ENCODE measurements around the gene NRL.
"Not testable (repeated sequence)": the region's sequence is repeated elsewhere in the genome, so short reads cannot be mapped to it uniquely, and the experiment has no call there.

Gene NRL

DNA sequence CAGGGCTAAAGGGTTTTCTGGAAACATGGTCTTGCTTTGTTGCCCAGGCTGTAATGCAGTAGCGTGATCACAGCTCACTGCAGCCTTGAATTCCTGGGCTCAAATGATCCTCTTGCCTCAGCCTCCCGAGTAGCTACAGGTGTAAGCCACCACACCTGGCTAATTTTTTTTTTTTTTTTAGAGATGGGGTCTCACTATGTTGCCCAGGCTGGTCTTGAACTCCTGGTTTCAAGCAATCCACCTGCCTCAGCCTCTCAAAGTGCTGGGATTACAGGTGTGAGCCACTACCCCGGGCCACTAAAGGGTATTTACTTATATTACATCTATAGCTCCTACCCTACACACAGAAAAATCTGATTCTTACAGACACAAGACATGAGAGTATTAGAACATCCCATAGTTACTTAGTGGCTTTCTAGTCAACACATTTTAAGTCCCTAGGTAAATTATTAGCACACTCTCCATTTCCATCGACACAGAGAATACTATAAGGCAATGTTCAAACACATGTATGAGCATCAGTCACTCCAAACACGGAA is 6.3 kb downstream of the NRL start:
- Histone ChIP-seq H2BK15ac (ENCODE audit: low read length) (no peak overlapping the region), H3K36me3 (replicated peaks in 1 of 2; ENCODE audit: control insufficient read depth in 2 of 2, insufficient read depth in 2 of 2, low read length in 2 of 2) (peaks cover 4 to 8% of the 10 kb centered on the region in 2 donors), H3K9ac (ENCODE audit: low read depth, low read length, poor library complexity) (no peak overlapping the region), H3K23ac (ENCODE audit: low read depth, low read length, poor library complexity) (no peak overlapping the region), H3K79me1 (ENCODE audit: low read depth, low read length) (no peaks in the 10 kb centered on the region), H3K4me2 (ENCODE audit: insufficient read depth, low read length, poor library complexity, severe bottlenecking) (no peak overlapping the region), H2BK120ac (ENCODE audit: low read depth, low read length) (no peak overlapping the region), H3K4me3 (ENCODE audit: low read length in 2 of 2) (no peak overlapping the region), H2AK5ac (ENCODE audit: low read depth, low read length) (no peak overlapping the region), H3K18ac (ENCODE audit: low read length) (no peak overlapping the region), H2AFZ (ENCODE audit: low read length) (peak overlapping the region; percentile 71), H3K4me1 (ENCODE audit: control insufficient read depth in 2 of 2, insufficient read depth in 1 of 2, low read depth in 1 of 2, low read length in 2 of 2) (no peaks in the 10 kb centered on the region), H3K4ac (ENCODE audit: low read length) (no peak overlapping the region), H2BK5ac (ENCODE audit: low read length) (no peak overlapping the region), H2BK12ac (ENCODE audit: low read length) (no peak overlapping the region), H4K91ac (ENCODE audit: low read depth, low read length, poor library complexity) (no peak overlapping the region), H3K27me3 (ENCODE audit: control insufficient read depth in 3 of 3, insufficient read depth in 3 of 3, low read depth in 1 of 3, low read length in 3 of 3) (no peaks in the 10 kb centered on the region), H3K14ac (ENCODE audit: low read length) (no peak overlapping the region), H4K8ac (ENCODE audit: low read depth, low read length) (no peak overlapping the region), H3K9me3 (replicated peaks in 1 of 2; ENCODE audit: control insufficient read depth in 2 of 2, insufficient read depth in 1 of 2, low read depth in 1 of 2, low read length in 2 of 2) (peaks cover 0 to 2% of the 10 kb centered on the region in 2 donors), H3K27ac (replicated peaks; ENCODE audit: low read length) (no peak overlapping the region)
- WGBS, 2 donors (ENCODE audit: extremely low coverage in 2 of 2, insufficient read length in 2 of 2, insufficient replicate concordance in 1 of 2): no CpG with 5 or more reads among the region's 5 CpGs
- no peak for DNase-seq (ENCODE audit: low spot score)

GRCh38 chr14:24106672-24107271 is 8.0 kb downstream of the NRL start:
- H3K18ac ChIP-seq (ENCODE audit: low read length): no peak overlapping the region
- no CpG with 5 or more reads among the region's 4 CpGs for WGBS, 2 donors (ENCODE audit: extremely low coverage in 2 of 2, insufficient read length in 2 of 2, insufficient replicate concordance in 1 of 2)
- H2BK120ac ChIP-seq (ENCODE audit: low read depth, low read length): no peak overlapping the region
- DNase-seq (ENCODE audit: low spot score): no peak
- H2AFZ ChIP-seq (ENCODE audit: low read length): no peak overlapping the region
- no peaks in the 10 kb centered on the region for H3K4me1 ChIP-seq (ENCODE audit: control insufficient read depth in 2 of 2, insufficient read depth in 1 of 2, low read depth in 1 of 2, low read length in 2 of 2)
- H3K14ac ChIP-seq (ENCODE audit: low read length): no peak overlapping the region
- no peak overlapping the region for H2BK15ac ChIP-seq (ENCODE audit: low read length)
- no peak overlapping the region for H3K9ac ChIP-seq (ENCODE audit: low read depth, low read length, poor library complexity)
- H3K27me3 ChIP-seq (ENCODE audit: control insufficient read depth in 3 of 3, insufficient read depth in 3 of 3, low read depth in 1 of 3, low read length in 3 of 3): no peaks in the 10 kb centered on the region
- no peak overlapping the region for H3K27ac ChIP-seq (replicated peaks; ENCODE audit: low read length)
- no peak overlapping the region for H3K4me3 ChIP-seq (ENCODE audit: low read length in 2 of 2)
- H3K79me1 ChIP-seq (ENCODE audit: low read depth, low read length): no peaks in the 10 kb centered on the region
- no peak overlapping the region for H4K8ac ChIP-seq (ENCODE audit: low read depth, low read length)
- no peak overlapping the region for H3K23ac ChIP-seq (ENCODE audit: low read depth, low read length, poor library complexity)
- peaks cover 13 to 17% of the 10 kb centered on the region in 2 donors for H3K36me3 ChIP-seq (replicated peaks in 1 of 2; ENCODE audit: control insufficient read depth in 2 of 2, insufficient read depth in 2 of 2, low read length in 2 of 2)
- H3K4me2 ChIP-seq (ENCODE audit: insufficient read depth, low read length, poor library complexity, severe bottlenecking): no peak overlapping the region
- H3K9me3 ChIP-seq (replicated peaks in 1 of 2; ENCODE audit: control insufficient read depth in 2 of 2, insufficient read depth in 1 of 2, low read depth in 1 of 2, low read length in 2 of 2): peaks cover 0 to 2% of the 10 kb centered on the region in 2 donors
- H2BK12ac ChIP-seq (ENCODE audit: low read length): no peak overlapping the region
- no peak overlapping the region for H2AK5ac ChIP-seq (ENCODE audit: low read depth, low read length)
- no peak overlapping the region for H3K4ac ChIP-seq (ENCODE audit: low read length)
- H4K91ac ChIP-seq (ENCODE audit: low read depth, low read length, poor library complexity): no peak overlapping the region
- H2BK5ac ChIP-seq (ENCODE audit: low read length): no peak overlapping the region

DNA sequence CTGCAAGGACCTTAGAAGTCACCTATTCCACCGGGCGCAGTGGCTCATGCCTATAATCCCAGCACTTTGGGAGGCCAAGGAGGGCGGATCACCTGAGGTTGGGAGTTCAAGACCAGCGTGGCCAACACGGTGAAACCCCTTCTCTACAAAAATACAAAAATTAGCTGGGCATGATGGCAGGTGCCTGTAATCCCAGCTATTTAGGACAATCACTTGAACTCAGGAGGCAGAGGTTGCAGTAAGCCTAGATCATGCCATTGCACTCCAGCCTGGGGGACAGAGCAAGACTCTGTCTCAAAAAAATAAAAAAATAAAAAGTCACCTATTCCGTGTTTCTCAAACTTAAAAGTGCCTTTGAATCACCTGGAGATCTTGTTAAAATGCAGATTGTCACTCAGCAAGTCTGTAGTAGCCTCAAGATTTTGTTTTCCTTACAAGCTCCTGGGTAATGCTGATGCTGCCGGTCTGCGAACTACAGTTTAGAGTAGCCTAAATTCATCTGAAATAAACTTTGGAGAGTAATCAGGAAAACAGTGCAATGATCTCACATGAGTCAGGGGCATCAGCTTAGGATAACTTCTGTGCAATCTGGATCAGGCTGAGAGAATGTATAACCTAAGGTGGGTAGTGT is 9.0 kb downstream of the NRL start:
- not testable (repeated sequence) for H3K18ac ChIP-seq (ENCODE audit: low read length); H2AK5ac ChIP-seq (ENCODE audit: low read depth, low read length); H3K27me3 ChIP-seq (ENCODE audit: control insufficient read depth in 3 of 3, insufficient read depth in 3 of 3, low read depth in 1 of 3, low read length in 3 of 3); DNase-seq (ENCODE audit: low spot score); H3K9me3 ChIP-seq (replicated peaks in 1 of 2; ENCODE audit: control insufficient read depth in 2 of 2, insufficient read depth in 1 of 2, low read depth in 1 of 2, low read length in 2 of 2); H3K14ac ChIP-seq (ENCODE audit: low read length); H4K8ac ChIP-seq (ENCODE audit: low read depth, low read length); H3K27ac ChIP-seq (replicated peaks; ENCODE audit: low read length); H3K4me1 ChIP-seq (ENCODE audit: control insufficient read depth in 2 of 2, insufficient read depth in 1 of 2, low read depth in 1 of 2, low read length in 2 of 2); H4K91ac ChIP-seq (ENCODE audit: low read depth, low read length, poor library complexity); H2BK5ac ChIP-seq (ENCODE audit: low read length); H2BK15ac ChIP-seq (ENCODE audit: low read length); H3K79me1 ChIP-seq (ENCODE audit: low read depth, low read length); H2AFZ ChIP-seq (ENCODE audit: low read length); H2BK12ac ChIP-seq (ENCODE audit: low read length); H3K4me2 ChIP-seq (ENCODE audit: insufficient read depth, low read length, poor library complexity, severe bottlenecking); H3K9ac ChIP-seq (ENCODE audit: low read depth, low read length, poor library complexity); H3K4ac ChIP-seq (ENCODE audit: low read length); H2BK120ac ChIP-seq (ENCODE audit: low read depth, low read length); H3K4me3 ChIP-seq (ENCODE audit: low read length in 2 of 2); H3K23ac ChIP-seq (ENCODE audit: low read depth, low read length, poor library complexity)
- peaks cover 13 to 23% of the 10 kb centered on the region in 2 donors for H3K36me3 ChIP-seq (replicated peaks in 1 of 2; ENCODE audit: control insufficient read depth in 2 of 2, insufficient read depth in 2 of 2, low read length in 2 of 2)
- WGBS, 2 donors (ENCODE audit: extremely low coverage in 2 of 2, insufficient read length in 2 of 2, insufficient replicate concordance in 1 of 2): no CpG with 5 or more reads among the region's 8 CpGs

DNA sequence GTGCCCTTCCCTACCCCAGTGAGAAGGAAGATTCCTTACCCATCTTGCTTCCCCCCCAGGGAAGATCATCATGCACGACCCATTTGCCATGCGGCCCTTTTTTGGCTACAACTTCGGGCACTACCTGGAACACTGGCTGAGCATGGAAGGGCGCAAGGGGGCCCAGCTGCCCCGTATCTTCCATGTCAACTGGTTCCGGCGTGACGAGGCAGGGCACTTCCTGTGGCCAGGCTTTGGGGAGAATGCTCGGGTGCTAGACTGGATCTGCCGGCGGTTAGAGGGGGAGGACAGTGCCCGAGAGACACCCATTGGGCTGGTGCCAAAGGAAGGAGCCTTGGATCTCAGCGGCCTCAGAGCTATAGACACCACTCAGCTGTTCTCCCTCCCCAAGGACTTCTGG is 11.3 kb downstream of the NRL start:
- H2AK5ac ChIP-seq (ENCODE audit: low read depth, low read length): no peak overlapping the region
- no peak overlapping the region for H3K4me3 ChIP-seq (ENCODE audit: low read length in 2 of 2)
- H3K9ac ChIP-seq (ENCODE audit: low read depth, low read length, poor library complexity): no peak overlapping the region
- no CpG with 5 or more reads among the region's 13 CpGs for WGBS, 2 donors (ENCODE audit: extremely low coverage in 2 of 2, insufficient read length in 2 of 2, insufficient replicate concordance in 1 of 2)
- H3K9me3 ChIP-seq (replicated peaks in 1 of 2; ENCODE audit: control insufficient read depth in 2 of 2, insufficient read depth in 1 of 2, low read depth in 1 of 2, low read length in 2 of 2): peaks cover 0 to 2% of the 10 kb centered on the region in 2 donors
- H3K14ac ChIP-seq (ENCODE audit: low read length): no peak overlapping the region
- H3K36me3 ChIP-seq (replicated peaks in 1 of 2; ENCODE audit: control insufficient read depth in 2 of 2, insufficient read depth in 2 of 2, low read length in 2 of 2): peaks cover 25 to 42% of the 10 kb centered on the region in 2 donors
- no peaks in the 10 kb centered on the region for H3K79me1 ChIP-seq (ENCODE audit: low read depth, low read length)
- no peak overlapping the region for H3K4me2 ChIP-seq (ENCODE audit: insufficient read depth, low read length, poor library complexity, severe bottlenecking)
- no peak overlapping the region for H4K8ac ChIP-seq (ENCODE audit: low read depth, low read length)
- H3K18ac ChIP-seq (ENCODE audit: low read length): no peak overlapping the region
- H2BK15ac ChIP-seq (ENCODE audit: low read length): no peak overlapping the region
- H4K91ac ChIP-seq (ENCODE audit: low read depth, low read length, poor library complexity): no peak overlapping the region
- no peaks in the 10 kb centered on the region for H3K27me3 ChIP-seq (ENCODE audit: control insufficient read depth in 3 of 3, insufficient read depth in 3 of 3, low read depth in 1 of 3, low read length in 3 of 3)
- H2BK5ac ChIP-seq (ENCODE audit: low read length): no peak overlapping the region
- H2BK12ac ChIP-seq (ENCODE audit: low read length): no peak overlapping the region
- H3K27ac ChIP-seq (replicated peaks; ENCODE audit: low read length): no peak overlapping the region
- DNase-seq (ENCODE audit: low spot score): no peak
- no peaks in the 10 kb centered on the region for H3K4me1 ChIP-seq (ENCODE audit: control insufficient read depth in 2 of 2, insufficient read depth in 1 of 2, low read depth in 1 of 2, low read length in 2 of 2)
- H3K4ac ChIP-seq (ENCODE audit: low read length): no peak overlapping the region
- H2AFZ ChIP-seq (ENCODE audit: low read length): no peak overlapping the region
- no peak overlapping the region for H3K23ac ChIP-seq (ENCODE audit: low read depth, low read length, poor library complexity)
- no peak overlapping the region for H2BK120ac ChIP-seq (ENCODE audit: low read depth, low read length)
